Activated T-cell treated with anti-CD3 and anti-CD28 coated beads for 48 hours (primary cell): ENCODE data around the gene RPL18A.

ENCODE experiments used
- DNase-seq: peaks from one replicate; pipeline ENCODE4 v3.0.0-alpha.2; 2020; ENCODE audit warnings: low read depth

Gene RPL18A

DNA sequence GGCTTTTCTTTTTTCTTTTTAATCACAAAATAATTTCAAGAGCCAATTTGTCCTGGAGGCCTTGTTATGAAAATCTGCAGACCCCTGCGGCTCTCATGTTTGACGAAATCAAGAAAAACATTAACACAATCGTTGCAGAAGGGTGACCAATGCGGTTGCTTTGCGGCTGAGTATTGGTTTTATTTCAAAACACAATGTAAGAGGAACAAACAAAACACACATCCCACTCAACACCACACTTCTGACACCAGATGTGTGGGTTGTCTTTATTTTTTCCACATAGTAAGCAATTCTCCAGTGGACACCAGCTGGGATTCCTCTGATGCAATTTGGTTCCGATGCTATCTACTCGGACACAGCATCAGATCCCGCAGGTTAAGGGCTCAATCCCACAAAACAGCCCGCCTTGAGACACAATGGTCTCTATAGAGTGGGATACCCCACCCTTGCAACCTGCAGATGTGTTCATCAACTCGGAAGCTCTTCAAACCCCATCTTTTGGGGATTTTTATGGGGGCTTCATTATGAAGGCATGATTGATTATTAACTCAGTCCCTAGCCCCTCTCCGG, 51.2 kb downstream of the RPL18A start:
- no peak for DNase-seq
